ENCODE measurements around the gene MRPL41. TPM values are rescaled to one million over a fixed set of nuclear protein-coding genes. Genes with fewer than 3 reads are reported as not detected.
A peak's percentile ranks its signal among the peaks of the same experiment; 100 is the strongest.

MRPL41 gene
- total and polyA plus RNA-seq, 2 of the 13 experiments (the other 11 are each of a cell fraction or from before 2014, with no cell fraction given), result 20.9 to 54.0 TPM

- TF ChIP-seq GMEB2 (CRISPR knock-in tag; IDR thresholded peaks at IDR 0.05; ENCODE audit: low read depth), result no peak
- no peak; the same call in 1 of the 2 replicates for TF ChIP-seq THAP9 (CRISPR knock-in tag; IDR thresholded peaks at IDR 0.05; ENCODE audit: borderline replicate concordance)
- no peak for TF ChIP-seq DPF2 (CRISPR knock-in tag; IDR thresholded peaks at IDR 0.05; ENCODE audit: borderline replicate concordance, low read depth)
- 0 out of 2 replicates have a peak, but pooled peaks have one; percentile 54 for TF ChIP-seq KDM3A (CRISPR knock-in tag; IDR thresholded peaks at IDR 0.05; ENCODE audit: low read depth)
- peak; percentile 26; the same call in 1 of the 2 replicates for TF ChIP-seq MXD3 (CRISPR knock-in tag; IDR thresholded peaks at IDR 0.05)
- no peak for TF ChIP-seq CBX2 (IDR thresholded peaks at IDR 0.05; ENCODE audit: low read depth, low read length)
- no peak for TF ChIP-seq CBX2 (CRISPR knock-in tag; IDR thresholded peaks at IDR 0.05; ENCODE audit: low read depth)
- TF ChIP-seq THAP11 (CRISPR knock-in tag; IDR thresholded peaks at IDR 0.05), result peak; percentile 75; the same call in 1 of the 2 replicates
- TF ChIP-seq FLYWCH1 (CRISPR knock-in tag; IDR thresholded peaks at IDR 0.05), result no peak
- no peak for TF ChIP-seq SYNCRIP (IDR thresholded peaks at IDR 0.05; ENCODE audit: insufficient read depth, low read depth, low read length)
- TF ChIP-seq JUND (CRISPR knock-in tag; IDR thresholded peaks at IDR 0.05), result no peak
- no peak for TF ChIP-seq DDIT3 (CRISPR knock-in tag; IDR thresholded peaks at IDR 0.05)
- peak; percentile 36 for TF ChIP-seq HNRNPK (IDR thresholded peaks at IDR 0.05; ENCODE audit: low read depth, low read length, poor library complexity, severe bottlenecking)
- TF ChIP-seq RELA (CRISPR knock-in tag; IDR thresholded peaks at IDR 0.05), result no peak
- no peak for TF ChIP-seq MAFK (conservative IDR thresholded peaks at IDR 0.05 in 1 of 2, IDR thresholded peaks at IDR 0.05 in 1 of 2; ENCODE audit: low read length in 2 of 2)
- no peak for TF ChIP-seq MEIS2 (CRISPR knock-in tag; IDR thresholded peaks at IDR 0.05)
- no peak for TF ChIP-seq LCORL (IDR thresholded peaks at IDR 0.05)
- TF ChIP-seq LCORL (CRISPR knock-in tag; IDR thresholded peaks at IDR 0.05), result no peak; the same call in 1 of the 2 replicates
- TF ChIP-seq ZNF263 (CRISPR knock-in tag; IDR thresholded peaks at IDR 0.05), result peak; percentile 71; the same call in 1 of the 2 replicates
- TF ChIP-seq ZNF576 (CRISPR knock-in tag; IDR thresholded peaks at IDR 0.05), result no peak
- no peak for TF ChIP-seq ZNF33A (CRISPR knock-in tag; IDR thresholded peaks at IDR 0.05; ENCODE audit: borderline replicate concordance)
- TF ChIP-seq GABPA (IDR thresholded peaks at IDR 0.05; ENCODE audit: low read depth, low read length), result no peak
- TF ChIP-seq GABPA (CRISPR knock-in tag; IDR thresholded peaks at IDR 0.05; ENCODE audit: low read depth), result peak; percentile 28; the same call in 1 of the 2 replicates
Observed at GRCh38 chr9:137551264-137552021, at the start of gene MRPL41 (continued).

All from HepG2 (cell line).